ENCODE measurements around the gene ALDOC.

The ALDOC gene

DNA sequence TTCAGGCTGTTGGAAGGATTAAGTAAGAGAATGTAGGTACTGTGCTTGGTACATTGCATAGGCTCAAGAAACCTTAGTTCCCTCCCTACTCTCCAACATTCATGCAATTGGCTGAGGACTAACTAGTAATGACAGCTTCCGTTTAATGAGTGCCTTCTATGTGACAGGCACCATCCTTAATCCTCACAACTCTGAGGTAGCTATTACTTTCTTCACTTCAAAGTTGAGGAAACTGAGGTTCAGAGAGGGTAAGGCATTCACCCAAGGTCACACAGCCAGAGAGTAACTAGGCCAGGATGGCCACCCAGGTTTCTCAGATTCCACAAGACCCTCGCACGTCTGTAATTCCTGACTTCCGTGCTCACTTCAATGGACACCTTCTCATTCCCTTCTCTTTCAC, 46.4 kb downstream of the ALDOC start:
- no peak for DNase-seq

GRCh38 chr17:28529013-28529400, 47.7 kb downstream of the ALDOC start:
- no peak for DNase-seq

GRCh38 chr17:28528327-28529012, 48.2 kb downstream of the ALDOC start:
- no peak for DNase-seq

DNA sequence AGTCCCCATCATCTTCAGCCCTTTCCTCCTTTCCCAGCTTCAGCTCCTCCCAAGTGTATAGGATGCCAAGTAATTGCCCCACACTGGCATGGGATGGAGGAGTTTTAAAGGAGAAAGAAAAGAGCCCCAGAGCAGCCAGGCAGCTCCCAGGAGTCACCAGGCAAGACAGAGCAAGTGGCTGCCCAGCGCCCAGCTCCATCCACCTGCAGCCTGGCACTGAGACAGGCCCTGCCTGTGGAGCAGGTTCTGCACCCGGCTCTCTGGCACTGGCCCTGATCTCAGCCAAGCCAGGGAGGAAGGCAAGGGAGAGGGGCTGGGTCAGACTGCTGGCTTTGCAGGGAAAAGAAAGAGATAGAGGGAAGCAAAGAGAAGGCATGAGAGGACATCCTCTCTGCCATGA, 48.8 kb downstream of the ALDOC start:
- no peak for DNase-seq

- DNase-seq, result no peak
Measured at GRCh38 chr17:28527181-28527681, 49.5 kb downstream of the ALDOC start.

GRCh38 chr17:28526381-28526780, 50.3 kb downstream of the ALDOC start:
- DNase-seq, result no peak

- DNase-seq, result peak; percentile 13
Measured at GRCh38 chr17:28524476-28525424, 51.9 kb downstream of the ALDOC start.

GRCh38 chr17:28523876-28524275, 52.8 kb downstream of the ALDOC start:
- no peak for DNase-seq

GRCh38 chr17:28523186-28523585, 53.5 kb downstream of the ALDOC start:
- DNase-seq, result no peak

All from DMS53 (cell line).